ENCODE measurements around the gene FSCN2. TPM values are rescaled to one million over a fixed set of nuclear protein-coding genes. Genes with fewer than 3 reads are reported as not detected.

FSCN2 gene
- total RNA-seq, 2 donors from 2014 or later, result 2.3 to 4.9 TPM

- intact Hi-C loops (cut with DNase I, micrococcal nuclease), result no loop called here
- DNase-seq, result no peak
- ATAC-seq, result peak; percentile 20
These were observed 31.0 kb downstream of the FSCN2 start for GRCh38 chr17:81558941-81559806.

- no peak for DNase-seq
- intact Hi-C loops (cut with DNase I, micrococcal nuclease), result no loop called here
- no peak for ATAC-seq
These were observed 33.3 kb downstream of the FSCN2 start for GRCh38 chr17:81561494-81561885.

DNA sequence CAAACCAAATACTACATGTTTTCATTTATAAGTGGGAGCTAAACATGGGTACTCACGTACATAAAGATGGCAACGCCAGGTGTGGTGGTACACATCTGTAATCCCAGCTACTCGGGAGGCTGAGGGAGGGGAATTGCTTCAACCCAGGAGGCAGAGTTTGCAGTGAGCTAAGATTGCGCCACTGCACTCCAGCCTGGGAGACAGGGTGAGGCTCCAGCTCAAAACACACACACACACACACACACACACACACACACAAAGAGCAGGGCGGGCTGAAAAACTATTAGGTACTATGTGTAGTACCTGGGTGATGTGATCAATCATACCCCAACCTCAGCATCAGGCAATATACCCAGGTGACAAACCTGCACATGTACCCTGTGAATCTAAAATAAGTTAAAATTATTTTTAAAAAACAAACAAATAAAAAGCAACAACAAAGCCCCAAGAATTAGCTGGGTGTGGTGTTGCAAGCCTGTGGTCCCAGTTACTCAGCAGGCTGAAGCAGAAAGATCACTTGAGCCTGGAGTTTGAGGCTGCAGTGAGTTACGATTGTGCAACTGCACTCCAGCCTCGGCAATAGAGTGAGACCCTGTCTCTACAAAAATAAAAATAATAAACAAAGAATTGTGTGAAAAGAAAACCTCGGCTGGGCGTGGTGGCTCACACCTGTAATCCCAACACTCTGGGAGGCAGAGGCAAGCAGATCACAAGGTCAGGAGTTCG lies 35.8 kb downstream of the FSCN2 start:
- no peak for ATAC-seq
- DNase-seq, result no peak
- intact Hi-C loops (cut with DNase I, micrococcal nuclease), result no loop called here

DNA sequence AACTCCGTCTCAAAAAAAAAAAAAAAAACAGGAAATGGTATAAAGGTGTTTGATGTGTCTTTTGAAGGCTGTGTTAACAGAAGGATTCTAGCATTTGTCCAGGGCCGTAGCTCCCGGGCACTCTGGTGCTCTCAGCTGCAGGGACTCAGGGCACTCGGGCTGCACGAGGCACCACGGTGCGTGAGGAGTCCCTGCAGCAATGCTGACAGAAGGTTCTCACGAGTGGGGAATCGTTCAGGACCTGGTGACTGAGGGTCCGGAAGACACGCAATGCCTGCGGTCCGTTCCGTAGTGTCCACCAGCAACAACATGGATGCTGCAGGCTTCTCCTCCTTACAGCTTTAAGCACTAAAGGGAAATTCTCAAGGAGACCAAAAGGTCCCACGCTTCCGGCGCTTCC lies 36.6 kb downstream of the FSCN2 start:
- intact Hi-C loops (cut with DNase I, micrococcal nuclease), result no loop called here
- no peak for DNase-seq
- no peak for ATAC-seq

DNA sequence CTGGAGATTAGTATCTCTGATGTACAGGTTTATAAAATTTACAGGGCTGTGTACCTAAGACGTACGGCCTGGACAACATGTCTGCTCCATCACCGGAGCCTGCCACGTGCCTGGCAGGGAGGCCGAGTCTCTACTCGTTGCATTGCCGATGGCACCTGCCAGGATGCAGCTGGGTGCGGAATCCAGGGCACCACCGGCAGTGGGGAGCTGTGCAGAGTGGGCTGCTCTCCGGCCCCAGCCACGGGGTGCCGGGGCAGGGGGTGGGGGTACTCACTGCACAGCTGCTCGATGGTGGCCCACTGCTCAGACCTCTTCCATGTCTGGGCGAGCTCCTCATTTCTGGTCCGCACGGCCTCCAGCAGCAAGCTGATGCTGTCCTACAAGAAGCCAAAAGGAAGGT lies 37.1 kb downstream of the FSCN2 start:
- intact Hi-C loops (cut with DNase I, micrococcal nuclease), result no loop called here
- ATAC-seq (no peak), DNase-seq (no peak)

DNA sequence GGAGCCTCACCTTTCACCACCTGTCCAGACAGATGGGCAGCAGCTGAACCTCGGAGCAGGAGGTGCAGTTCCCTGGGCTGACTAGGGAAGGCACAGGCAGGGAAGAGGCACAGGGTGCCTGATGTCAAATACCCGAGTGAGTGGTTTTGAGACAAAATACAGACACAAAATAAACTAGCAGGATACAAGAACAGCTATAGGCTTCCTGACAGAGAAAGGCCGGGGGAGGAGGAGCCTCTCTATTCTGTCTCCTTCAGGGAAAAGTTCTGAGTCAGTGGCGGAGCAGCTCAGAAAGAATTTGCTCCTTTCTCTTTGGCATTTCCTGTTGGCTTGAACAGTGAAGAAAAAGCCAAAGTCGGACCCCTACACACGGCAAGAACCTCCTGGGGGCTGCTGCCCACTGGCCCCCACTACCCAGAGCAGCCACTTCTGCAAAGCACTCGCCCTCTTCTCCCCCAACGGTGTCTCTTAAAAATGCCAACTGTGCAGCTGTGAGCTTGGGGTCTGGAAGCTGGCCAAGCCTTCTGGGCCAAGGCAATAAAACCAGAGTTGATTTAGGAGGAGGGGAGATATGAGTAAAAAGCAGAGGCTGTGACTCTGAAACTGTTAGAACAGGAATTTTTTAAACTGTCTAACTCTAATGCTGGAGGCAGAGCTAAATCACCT lies 38.4 kb downstream of the FSCN2 start:
- peak; percentile 84 for ATAC-seq
- intact Hi-C loops (cut with DNase I, micrococcal nuclease), result no loop called here
- DNase-seq, result peak; percentile 68 to 87

DNA sequence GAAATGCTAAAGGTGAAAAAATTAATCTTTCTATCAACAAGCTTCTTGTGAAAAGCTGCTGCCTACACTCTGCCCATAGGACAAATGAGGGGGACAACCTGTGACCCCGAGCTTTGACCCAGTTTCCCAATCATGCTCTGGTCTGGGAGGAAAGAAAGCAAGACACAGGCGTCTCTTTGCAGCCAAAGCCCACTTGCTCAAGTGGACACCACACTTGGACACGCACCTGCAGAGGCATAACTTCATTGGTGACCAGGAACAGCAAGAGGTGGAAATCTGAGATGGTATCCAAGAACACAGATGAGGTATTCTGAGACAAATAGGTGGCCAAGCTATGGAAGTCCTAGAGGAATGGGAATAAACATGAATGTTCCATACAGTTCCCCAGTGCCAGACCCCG lies 39.0 kb downstream of the FSCN2 start:
- intact Hi-C loops (cut with DNase I, micrococcal nuclease), result no loop called here
- ATAC-seq, result no peak
- DNase-seq, result no peak

DNA sequence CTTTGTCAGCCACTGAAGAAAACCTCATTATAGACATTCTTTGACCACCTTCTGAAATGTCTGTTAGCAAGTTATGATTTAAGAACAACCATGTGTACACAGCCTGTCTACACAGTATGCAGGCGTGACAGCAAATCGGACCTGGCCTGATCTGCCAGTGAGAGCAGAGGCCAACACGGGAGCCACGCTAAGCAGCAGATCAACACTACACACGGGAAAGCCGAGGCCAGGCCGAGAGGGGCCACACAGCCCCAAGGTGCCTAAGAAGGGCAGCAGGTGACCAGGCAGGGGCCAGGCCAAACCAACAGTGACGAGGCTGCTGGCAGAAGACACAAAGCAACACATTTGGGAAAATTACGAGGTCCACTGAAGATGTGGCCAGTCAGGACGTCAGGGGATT lies 40.2 kb downstream of the FSCN2 start:
- DNase-seq (no peak), ATAC-seq (no peak)
- intact Hi-C loops (cut with DNase I, micrococcal nuclease), result no loop called here

- ATAC-seq, result no peak
- intact Hi-C loops (cut with DNase I, micrococcal nuclease), result no loop called here
- DNase-seq, result no peak
These were observed 41.9 kb downstream of the FSCN2 start for GRCh38 chr17:81569986-81570514.

DNA sequence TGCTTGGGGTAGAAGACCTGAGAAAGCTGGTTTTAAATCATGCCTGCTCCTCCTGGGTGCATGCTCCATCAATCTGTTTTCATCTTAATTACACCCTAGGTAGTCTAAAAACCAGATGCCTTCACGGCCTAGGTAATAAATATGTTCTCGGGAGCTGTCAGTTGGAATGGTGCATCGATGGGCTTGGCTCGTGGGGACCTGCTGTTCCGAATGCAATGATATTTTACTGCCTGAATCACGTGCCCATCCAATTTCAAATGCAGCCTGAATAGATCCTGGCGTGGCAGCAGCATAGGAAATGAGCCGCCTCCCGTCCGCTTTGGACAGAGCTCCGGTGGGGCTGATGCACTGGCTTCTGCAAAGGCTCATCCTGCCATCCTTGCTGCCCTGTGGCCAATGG lies 42.8 kb downstream of the FSCN2 start:
- peak; percentile 48 for ATAC-seq

DNA sequence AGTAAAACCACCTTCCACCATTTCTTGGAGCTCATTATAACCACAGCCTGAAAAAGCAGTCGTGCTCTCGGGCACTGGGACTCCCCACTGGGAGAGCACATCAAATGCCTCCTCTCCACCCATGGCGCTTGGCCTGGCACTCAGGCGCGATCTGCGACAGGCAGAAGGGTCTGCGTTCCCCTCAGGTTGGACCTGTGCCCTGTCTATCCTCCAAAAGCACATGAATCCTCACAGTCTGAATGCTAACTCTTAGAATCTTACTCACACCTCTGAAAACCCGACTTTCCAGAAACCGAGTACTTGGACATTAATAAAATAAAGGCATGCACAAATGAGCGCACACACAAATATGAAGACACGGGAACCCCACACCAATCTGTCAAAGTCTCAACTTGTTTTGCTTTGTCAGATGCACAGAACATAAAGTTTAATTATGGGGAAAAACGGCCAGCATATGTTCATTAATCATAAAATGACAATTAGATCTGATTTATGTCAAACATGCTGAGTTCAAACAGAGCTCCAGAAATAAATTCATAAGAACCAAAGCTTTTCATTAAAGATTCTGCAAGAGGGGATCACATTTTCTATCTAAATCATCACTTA lies 44.5 kb downstream of the FSCN2 start:
- intact Hi-C loops (cut with DNase I, micrococcal nuclease), result no loop called here
- no peak for ATAC-seq
- no peak for DNase-seq

More for the DNA sequence above, 42.8 kb downstream of the FSCN2 start:
- intact Hi-C loops (cut with DNase I, micrococcal nuclease), result no loop called here
- DNase-seq, result no peak

DNA sequence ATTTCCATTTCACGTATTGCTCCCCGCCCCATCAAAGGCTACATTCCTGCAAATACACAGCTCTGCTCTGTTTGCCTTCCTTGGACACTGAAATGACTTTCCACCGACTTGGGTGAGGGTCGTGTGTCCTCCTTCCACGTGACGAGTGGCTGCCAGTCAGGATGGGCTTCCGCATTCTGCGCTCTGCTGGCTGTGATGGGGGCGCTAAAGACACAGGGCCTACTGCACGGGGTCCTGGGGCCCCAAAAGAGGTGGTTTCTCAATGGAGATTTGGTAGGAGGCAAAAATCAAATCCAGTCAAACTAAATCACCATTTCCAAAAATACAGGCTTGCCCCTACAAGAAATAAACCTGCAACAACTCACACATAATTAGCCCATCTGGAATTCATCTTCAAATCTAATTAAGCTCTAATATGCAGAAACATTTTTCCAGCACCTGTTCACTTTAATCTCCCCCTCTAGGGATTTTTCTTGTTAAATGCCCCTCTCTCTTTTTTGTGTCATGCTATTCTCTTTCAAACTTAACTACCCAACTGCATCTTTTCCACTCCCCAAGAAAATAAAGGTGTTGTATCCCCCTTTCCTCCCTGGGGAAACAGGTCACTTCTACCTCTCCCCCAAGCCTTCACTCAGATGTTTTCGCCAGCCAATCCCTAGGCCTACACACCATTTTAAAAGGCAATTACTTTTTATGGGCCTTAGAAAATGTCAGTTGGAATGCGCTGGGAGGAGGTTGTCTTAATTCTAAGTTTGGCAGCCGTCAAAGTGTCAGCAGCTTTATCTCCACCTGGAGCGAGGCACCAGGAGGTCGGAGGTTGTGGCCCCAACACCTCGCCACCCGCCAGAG lies 45.8 kb downstream of the FSCN2 start:
- DNase-seq, result no peak
- intact Hi-C loops (cut with DNase I, micrococcal nuclease), result no loop called here
- peak; percentile 54 for ATAC-seq

DNA sequence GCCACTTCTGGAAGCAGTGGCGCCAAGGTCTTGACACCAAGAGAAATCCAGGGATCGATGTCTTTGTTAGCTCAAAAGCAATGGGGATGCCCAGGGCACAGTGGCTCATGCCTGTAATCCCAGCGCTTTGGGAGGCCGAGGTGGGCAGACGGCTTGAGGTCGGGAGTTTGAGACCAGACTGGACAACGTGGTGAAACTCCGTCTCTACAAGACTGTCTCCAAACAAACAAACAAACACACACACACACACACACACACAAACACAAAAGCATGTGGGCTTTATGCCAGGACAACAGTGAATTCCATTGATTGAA lies 46.4 kb downstream of the FSCN2 start:
- no peak for ATAC-seq
- intact Hi-C loops (cut with DNase I, micrococcal nuclease), result no loop called here
- DNase-seq, result no peak

DNA sequence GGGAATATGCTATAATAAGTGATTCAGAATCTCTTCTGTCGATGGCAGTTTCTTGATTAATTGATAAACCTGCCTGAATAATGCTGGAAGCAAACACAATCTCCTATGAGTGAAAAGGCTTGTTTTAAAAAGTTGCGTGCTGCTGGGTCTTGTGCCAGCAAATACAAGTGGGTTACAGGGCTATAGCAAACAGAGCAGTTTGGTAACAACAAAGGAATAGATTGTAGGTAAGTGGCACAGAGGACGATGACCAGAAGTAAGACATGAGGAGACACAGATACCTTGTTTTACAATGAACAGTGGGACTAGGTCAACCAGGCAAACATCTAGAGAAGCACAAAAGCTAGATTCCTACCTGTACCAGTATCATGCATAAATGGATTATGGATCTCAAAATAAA lies 47.7 kb downstream of the FSCN2 start:
- intact Hi-C loops (cut with DNase I, micrococcal nuclease), result no loop called here
- no peak for DNase-seq
- no peak for ATAC-seq

DNA sequence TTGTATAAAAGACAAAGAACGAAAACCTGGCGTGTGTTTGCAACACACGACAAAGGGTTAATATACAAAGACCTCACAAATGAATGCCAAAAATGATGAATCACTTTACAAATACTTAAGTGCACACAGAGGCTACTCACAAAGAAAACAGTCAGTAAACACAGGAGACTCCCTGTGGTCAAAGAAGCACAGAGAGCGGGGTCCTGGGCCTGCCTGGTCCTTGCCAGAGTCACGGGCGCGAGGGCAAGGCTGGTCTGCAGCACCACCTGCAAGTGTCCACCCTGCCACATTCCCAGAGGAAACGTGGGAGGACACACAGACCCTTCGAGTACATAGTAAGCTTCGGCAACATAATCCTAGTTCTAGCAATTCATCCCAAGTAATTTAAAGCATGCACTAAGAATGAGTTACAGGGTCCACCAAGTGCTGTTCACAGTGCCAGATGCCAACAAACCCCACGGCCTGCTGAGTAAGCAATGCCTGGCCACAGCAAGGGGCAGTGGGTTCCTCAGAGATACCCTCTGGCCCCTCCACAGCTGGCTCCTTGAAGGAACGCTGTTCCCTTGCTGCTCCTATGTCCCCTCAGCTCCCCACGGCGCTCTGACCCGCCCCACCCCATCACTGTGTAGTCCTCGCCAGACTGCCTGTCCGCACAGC lies 48.6 kb downstream of the FSCN2 start:
- no peak for DNase-seq
- intact Hi-C loops (cut with DNase I, micrococcal nuclease), result no loop called here
- peak; percentile 4 for ATAC-seq

DNA sequence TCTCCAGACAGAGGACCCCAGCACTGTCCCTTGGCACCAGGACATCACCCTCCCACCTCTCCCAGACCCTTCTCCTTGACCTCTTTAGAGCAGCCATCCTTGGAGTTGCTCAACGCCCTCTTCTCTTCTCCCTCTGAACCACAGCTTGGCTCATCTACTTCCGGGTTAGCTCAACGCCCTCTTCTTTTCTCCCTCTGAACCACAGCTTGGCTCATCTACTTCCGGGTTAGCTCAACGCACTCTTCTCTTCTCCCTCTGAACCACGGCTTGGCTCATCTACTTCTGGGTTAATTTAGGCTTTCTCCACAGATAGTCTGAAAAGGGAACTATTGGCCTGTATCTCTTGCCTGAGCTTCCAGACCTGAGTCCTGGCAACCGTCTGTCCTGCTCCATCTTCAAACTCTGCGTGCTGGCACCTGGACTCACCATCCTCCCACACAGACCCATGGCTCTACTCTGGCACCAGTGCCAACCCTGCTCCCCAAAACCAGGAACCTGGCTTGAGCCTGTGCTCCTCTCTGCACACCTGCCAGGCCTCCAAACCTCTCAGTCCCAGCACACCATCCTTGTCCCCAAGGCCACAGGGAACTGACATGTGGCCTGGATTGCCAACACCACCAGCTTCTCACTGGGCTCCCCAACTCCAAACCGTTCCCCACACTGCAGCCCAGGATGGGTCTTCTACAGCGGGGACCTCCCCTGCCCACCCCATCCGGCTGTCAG lies 49.3 kb downstream of the FSCN2 start:
- no peak for DNase-seq
- ATAC-seq, result peak; percentile 7
- intact Hi-C loops (cut with DNase I, micrococcal nuclease), result no loop called here

DNA sequence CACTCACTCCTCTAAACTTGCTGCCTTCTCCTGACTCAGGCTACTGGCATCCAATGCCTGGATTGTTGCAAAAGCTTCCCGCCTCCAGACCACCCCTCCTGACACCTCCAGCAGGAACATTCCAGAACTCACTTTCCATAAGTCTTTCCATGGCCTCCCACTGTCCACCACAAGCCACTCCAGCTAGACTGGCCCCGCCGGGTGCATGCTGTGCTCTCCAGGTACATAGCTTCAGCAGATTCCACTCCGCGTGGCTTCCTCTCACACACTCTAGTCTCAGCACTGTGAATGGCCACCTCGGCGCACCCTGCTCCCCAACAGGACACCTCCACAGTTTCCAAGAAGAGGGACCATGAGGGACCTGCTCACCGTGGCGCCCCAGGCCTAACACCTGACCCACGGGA lies 49.9 kb downstream of the FSCN2 start:
- ATAC-seq (no peak), DNase-seq (no peak)
- intact Hi-C loops (cut with DNase I, micrococcal nuclease), result no loop called here
